ENCODE data around the gene CDK5RAP3. TPM values are rescaled to one million over a fixed set of nuclear protein-coding genes. Genes with fewer than 3 reads are reported as not detected.

The CDK5RAP3 gene
- total RNA-seq, 2 experiments from 2014 or later, result 206 to 224 TPM

DNA sequence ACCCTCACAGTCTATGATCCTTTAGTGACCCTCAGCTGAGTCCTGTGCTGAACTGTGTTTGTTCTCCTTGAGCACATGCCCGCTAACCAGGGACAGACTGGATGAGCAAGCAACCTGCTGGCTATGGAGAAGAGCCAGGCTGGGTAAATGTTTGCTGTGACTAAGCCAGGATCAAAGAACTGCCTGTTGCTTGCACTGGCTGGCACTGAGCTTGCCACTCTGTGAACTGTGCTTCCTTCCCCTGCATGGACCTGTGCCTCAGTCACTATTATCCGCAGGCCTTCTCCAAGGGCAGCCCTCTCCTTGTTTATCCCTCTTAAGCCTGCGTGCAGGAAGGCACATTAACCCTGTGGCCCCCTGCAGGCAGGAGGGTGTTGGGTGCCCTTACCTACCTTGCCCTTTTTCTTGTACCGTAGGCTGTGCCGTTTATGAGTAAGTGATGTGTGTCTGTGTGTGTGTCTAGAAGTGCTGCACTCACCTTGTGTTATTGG is 22.2 kb upstream of the CDK5RAP3 start:
- DNase-seq, result no peak
- Mint-ChIP-seq H3K27ac (peak overlapping the region; percentile 32), H3K4me1 (ENCODE audit: low read depth) (peaks cover 47% of the 10 kb centered on the region), H3K4me3 (no peak overlapping the region), H3K27me3 (no peaks in the 10 kb centered on the region), H3K9me3 (no peaks in the 10 kb centered on the region), H3K36me3 (ENCODE audit: low read depth) (peaks cover 26% of the 10 kb centered on the region)
- H3K4me3 ChIP-seq (ENCODE audit: low read length), result no peak overlapping the region
- peaks cover 29% of the 10 kb centered on the region for H3K36me3 ChIP-seq (ENCODE audit: insufficient read depth, low read length)
- ChIA-PET CTCF (interaction anchor here (0.6 to 6.2 kb wide), 9 partner anchors 8 to 294 kb away, joined by 3 to 70 read pairs (median 6); partner anchors contain the start of genes CDK5RAP3, PNPO and SP2), POLR2A (interaction anchor here (1.0 to 4.8 kb wide), 3 partner anchors 22 to 59 kb away, joined by 3 to 23 read pairs (median 6); partner anchors contain the start of gene CDK5RAP3)
- no peaks in the 10 kb centered on the region for H3K27me3 ChIP-seq (ENCODE audit: control insufficient read depth in 1 of 2, insufficient read depth in 2 of 2, low read length in 2 of 2)
- peaks cover 52% of the 10 kb centered on the region for H3K4me1 ChIP-seq (ENCODE audit: insufficient read depth, low read length)
- ATAC-seq (ENCODE audit: poor library complexity), result no peak
- no peaks in the 10 kb centered on the region for H3K9me3 ChIP-seq (ENCODE audit: control insufficient read depth in 1 of 2, insufficient read depth in 1 of 2, low read length in 2 of 2)
- intact Hi-C loops (cut with DNase I, micrococcal nuclease), result loop anchor here in 1 of 2 experiments (1.0 kb wide), 3 partner anchors 22 to 126 kb away; no protein-coding TSS in a partner anchor
- TF ChIP-seq, protein P1, sequence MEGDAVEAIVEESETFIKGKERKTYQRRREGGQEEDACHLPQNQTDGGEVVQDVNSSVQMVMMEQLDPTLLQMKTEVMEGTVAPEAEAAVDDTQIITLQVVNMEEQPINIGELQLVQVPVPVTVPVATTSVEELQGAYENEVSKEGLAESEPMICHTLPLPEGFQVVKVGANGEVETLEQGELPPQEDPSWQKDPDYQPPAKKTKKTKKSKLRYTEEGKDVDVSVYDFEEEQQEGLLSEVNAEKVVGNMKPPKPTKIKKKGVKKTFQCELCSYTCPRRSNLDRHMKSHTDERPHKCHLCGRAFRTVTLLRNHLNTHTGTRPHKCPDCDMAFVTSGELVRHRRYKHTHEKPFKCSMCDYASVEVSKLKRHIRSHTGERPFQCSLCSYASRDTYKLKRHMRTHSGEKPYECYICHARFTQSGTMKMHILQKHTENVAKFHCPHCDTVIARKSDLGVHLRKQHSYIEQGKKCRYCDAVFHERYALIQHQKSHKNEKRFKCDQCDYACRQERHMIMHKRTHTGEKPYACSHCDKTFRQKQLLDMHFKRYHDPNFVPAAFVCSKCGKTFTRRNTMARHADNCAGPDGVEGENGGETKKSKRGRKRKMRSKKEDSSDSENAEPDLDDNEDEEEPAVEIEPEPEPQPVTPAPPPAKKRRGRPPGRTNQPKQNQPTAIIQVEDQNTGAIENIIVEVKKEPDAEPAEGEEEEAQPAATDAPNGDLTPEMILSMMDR (IDR thresholded peaks at IDR 0.05), result no peak
- no peak overlapping the region for H3K27ac ChIP-seq (ENCODE audit: low read depth in 1 of 2, low read length in 2 of 2)

DNA sequence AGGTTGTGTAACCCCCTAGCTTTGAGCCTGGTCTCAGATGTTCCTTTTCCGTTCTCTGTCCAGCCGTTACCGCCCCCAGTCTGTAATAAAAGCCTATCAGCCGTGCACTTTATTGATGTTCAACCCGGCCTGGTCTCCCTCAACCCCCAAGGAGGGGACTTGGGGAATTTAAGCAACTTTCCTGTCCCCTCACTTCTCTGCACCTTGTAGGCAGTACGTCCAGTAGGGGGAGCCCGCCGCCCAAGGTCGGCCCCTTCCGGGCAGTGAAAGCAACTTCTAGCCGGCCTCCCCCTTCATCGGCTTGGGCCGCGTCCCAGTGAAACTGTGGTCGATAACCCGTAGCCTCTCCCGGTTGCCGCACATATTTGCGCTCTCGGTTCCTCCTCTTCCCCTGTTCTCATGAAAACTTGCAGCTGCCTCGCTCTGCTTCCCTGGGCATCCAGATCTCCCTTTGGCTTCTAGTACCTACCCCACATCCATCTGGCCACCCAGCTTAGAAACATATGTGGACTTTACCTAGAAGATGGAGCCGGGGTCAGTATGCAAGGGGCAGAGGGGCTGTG is 21.6 kb upstream of the CDK5RAP3 start:
- Mint-ChIP-seq H3K36me3 (ENCODE audit: low read depth) (peaks cover 26% of the 10 kb centered on the region), H3K4me1 (ENCODE audit: low read depth) (peaks cover 43% of the 10 kb centered on the region), H3K27ac (peak overlapping the region; percentile 32), H3K27me3 (no peaks in the 10 kb centered on the region), H3K9me3 (no peaks in the 10 kb centered on the region), H3K4me3 (peak overlapping the region; percentile 36)
- TF ChIP-seq, protein P1 (IDR thresholded peaks at IDR 0.05), result peak; percentile 95
- DNase-seq (peak; percentile 57 to 89 (median 74)), ATAC-seq (ENCODE audit: poor library complexity) (peak; percentile 66)
- peak overlapping the region; percentile 51 for H3K4me3 ChIP-seq (ENCODE audit: low read length)
- no peaks in the 10 kb centered on the region for H3K9me3 ChIP-seq (ENCODE audit: control insufficient read depth in 1 of 2, insufficient read depth in 1 of 2, low read length in 2 of 2)
- no peaks in the 10 kb centered on the region for H3K27me3 ChIP-seq (ENCODE audit: control insufficient read depth in 1 of 2, insufficient read depth in 2 of 2, low read length in 2 of 2)
- peaks cover 25% of the 10 kb centered on the region for H3K36me3 ChIP-seq (ENCODE audit: insufficient read depth, low read length)
- ChIA-PET CTCF (interaction anchor here (0.6 to 6.2 kb wide), 11 partner anchors 8 to 295 kb away, joined by 3 to 70 read pairs (median 4); partner anchors contain the start of genes CDK5RAP3, PNPO and SP2), POLR2A (interaction anchor here (1.0 to 4.8 kb wide), 5 partner anchors 8 to 60 kb away, joined by 3 to 23 read pairs (median 6); partner anchors contain the start of genes CDK5RAP3 and PNPO)
- intact Hi-C loops (cut with DNase I, micrococcal nuclease), result loop anchor here in 1 of 2 experiments (1.0 kb wide), 2 partner anchors 21 to 125 kb away; no protein-coding TSS in a partner anchor
- H3K27ac ChIP-seq (ENCODE audit: low read depth in 1 of 2, low read length in 2 of 2), result peak overlapping the region in 1 of 2 donors; percentile 58
- H3K4me1 ChIP-seq (ENCODE audit: insufficient read depth, low read length), result peaks cover 50% of the 10 kb centered on the region

DNA sequence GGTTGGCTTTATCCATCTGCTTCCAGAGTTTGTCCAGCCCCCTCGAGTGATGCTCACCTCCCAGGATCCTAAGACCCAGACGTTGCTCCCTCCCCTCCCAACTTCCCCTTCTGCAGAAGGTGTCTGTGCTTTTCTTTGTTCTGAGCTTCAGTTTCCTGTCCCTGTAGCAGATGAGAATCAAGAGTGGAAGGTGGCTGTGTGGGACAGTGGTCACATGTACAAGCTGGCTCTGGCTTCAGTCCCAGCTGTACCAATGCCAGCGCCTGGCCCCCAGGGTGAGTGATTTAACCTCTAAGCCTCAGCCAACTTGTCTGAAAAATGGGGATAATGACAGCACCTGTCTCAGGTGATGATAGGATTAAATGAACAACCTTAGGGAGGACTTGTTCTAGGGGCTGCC is 21.0 kb upstream of the CDK5RAP3 start:
- peaks cover 37% of the 10 kb centered on the region for H3K4me1 Mint-ChIP-seq (ENCODE audit: low read depth)
- H3K36me3 Mint-ChIP-seq (ENCODE audit: low read depth), result peaks cover 22% of the 10 kb centered on the region
- POLR2A ChIA-PET, result interaction anchor here (0.6 to 4.8 kb wide), 6 partner anchors 8 to 60 kb away, joined by 3 to 23 read pairs (median 6); partner anchors contain the start of genes CDK5RAP3 and PNPO
- DNase-seq, result peak in 4 of 14 experiments; percentile 29 to 48 (median 31)
- no peaks in the 10 kb centered on the region for H3K27me3 Mint-ChIP-seq
- no peaks in the 10 kb centered on the region for H3K9me3 Mint-ChIP-seq
- no peak overlapping the region for H3K4me3 Mint-ChIP-seq
- Histone ChIP-seq H3K36me3 (ENCODE audit: insufficient read depth, low read length) (peaks cover 24% of the 10 kb centered on the region), H3K4me3 (ENCODE audit: low read length) (no peak overlapping the region), H3K27ac (ENCODE audit: low read depth in 1 of 2, low read length in 2 of 2) (no peak overlapping the region), H3K9me3 (ENCODE audit: control insufficient read depth in 1 of 2, insufficient read depth in 1 of 2, low read length in 2 of 2) (no peaks in the 10 kb centered on the region), H3K4me1 (ENCODE audit: insufficient read depth, low read length) (peaks cover 44% of the 10 kb centered on the region), H3K27me3 (ENCODE audit: control insufficient read depth in 1 of 2, insufficient read depth in 2 of 2, low read length in 2 of 2) (no peaks in the 10 kb centered on the region)
- TF ChIP-seq, protein P1 (IDR thresholded peaks at IDR 0.05), result no peak
- peak overlapping the region; percentile 32 for H3K27ac Mint-ChIP-seq
- peak; percentile 27 for ATAC-seq (ENCODE audit: poor library complexity)
- intact Hi-C loops (cut with DNase I, micrococcal nuclease), result loop anchor here in 1 of 2 experiments (1.0 kb wide), 2 partner anchors 20 to 124 kb away; no protein-coding TSS in a partner anchor
- CTCF ChIA-PET, result interaction anchor here (0.7 to 6.2 kb wide), 9 partner anchors 9 to 107 kb away, joined by 3 to 70 read pairs (median 6); partner anchors contain the start of genes CDK5RAP3, PNPO and SP2

Data from CD4-positive, alpha-beta T cell (primary cell).